T-helper 1 cell treated with Interleukin-12 subunit alpha and Interleukin-12 subunit beta and Interleukin-4 antibody, amounts not matched to agents 30 ng/mL and 1 ng/mL, for 36 hours (primary cell): ENCODE data around the gene USP17L30. TPM values are rescaled to one million over a fixed set of nuclear protein-coding genes. Genes with fewer than 3 reads are reported as not detected.

ENCODE experiments used
- total RNA-seq: library from RNA; stranded (reverse); gene quantifications from 2 replicates; pipeline ENCODE4 v1.2.3, GENCODE V29; 2022

Gene USP17L30
- total RNA-seq, 1 donor from 2014 or later = not detected

Other genes starting within 250 kb of the USP17L30 start
- not detected in 2 replicates for gene FAM90A26, start 192.7 kb upstream of the USP17L30 start, total RNA-seq
- gene USP17L10, start 152.5 kb upstream of the USP17L30 start, total RNA-seq = not detected in 2 replicates
- gene USP17L11, start 147.7 kb upstream of the USP17L30 start, total RNA-seq = not detected in 2 replicates
- not detected in 2 replicates for gene USP17L12, start 143.0 kb upstream of the USP17L30 start, total RNA-seq
- not detected in 2 replicates for gene USP17L13, start 138.2 kb upstream of the USP17L30 start, total RNA-seq
- gene USP17L15, start 128.7 kb upstream of the USP17L30 start, total RNA-seq = not detected in 2 replicates
- gene USP17L17, start 119.2 kb upstream of the USP17L30 start, total RNA-seq = not detected in 2 replicates
- not detected in 2 replicates for gene USP17L18, start 114.5 kb upstream of the USP17L30 start, total RNA-seq
- not detected in 2 replicates for gene USP17L19, start 109.8 kb upstream of the USP17L30 start, total RNA-seq
- gene USP17L20, start 105.0 kb upstream of the USP17L30 start, total RNA-seq = not detected in 2 replicates
- not detected in 2 replicates for gene USP17L21, start 100.3 kb upstream of the USP17L30 start, total RNA-seq
- gene USP17L22, start 95.5 kb upstream of the USP17L30 start, total RNA-seq = not detected in 2 replicates
- gene USP17L24, start 38.0 kb upstream of the USP17L30 start, total RNA-seq = not detected in 2 replicates
- not detected in 2 replicates for gene USP17L25, start 33.2 kb upstream of the USP17L30 start, total RNA-seq
- gene USP17L26, start 28.5 kb upstream of the USP17L30 start, total RNA-seq = not detected in 2 replicates
- not detected in 2 replicates for gene USP17L5, start 23.7 kb upstream of the USP17L30 start, total RNA-seq
- gene USP17L27, start 19.0 kb upstream of the USP17L30 start, total RNA-seq = not detected in 2 replicates
- gene USP17L28, start 14.2 kb upstream of the USP17L30 start, total RNA-seq = not detected in 2 replicates
- not detected in 2 replicates for gene USP17L29, start 9.5 kb upstream of the USP17L30 start, total RNA-seq
- not detected in 2 replicates for gene DEFB131A, start 81.3 kb downstream of the USP17L30 start, total RNA-seq